DND-41 (cell line): Measurements from ENCODE around the gene PTPRD.

Experiments used
- ATAC-seq: fragments of 200-7000 bp; cut with Tn5 transposase; 3 replicates; pipeline ENCODE4 v1.9.1; 2021; ENCODE audit warnings: low read depth; ENCODE audit not compliant: insufficient read depth
- DNase-seq: peaks from one replicate; pipeline ENCODE4 v3.0.0-alpha.2; 2020
- H2AFZ ChIP-seq: 2 replicates; pipeline ENCODE4 v1.6.0; 2012; ENCODE audit warnings: low read depth, low read length
- H3K27ac ChIP-seq: 2 replicates; pipeline ENCODE4 v1.5.1; 2012; ENCODE audit warnings: low read length, inconsistent platforms
- H3K27me3 ChIP-seq: fragments of 200-600 bp; sonication (generic); 2 replicates; pipeline ENCODE4 v1.6.0; 2012; ENCODE audit warnings: low read length, mild to moderate bottlenecking, inconsistent platforms; ENCODE audit not compliant: insufficient read depth, poor library complexity
- H3K36me3 ChIP-seq: 2 replicates; pipeline ENCODE4 v1.5.1; 2012; ENCODE audit warnings: low read length, inconsistent platforms; ENCODE audit not compliant: insufficient read depth
- H3K4me1 ChIP-seq: 2 replicates; pipeline ENCODE4 v1.5.1; 2012; ENCODE audit warnings: mild to moderate bottlenecking, low read length; ENCODE audit not compliant: insufficient read depth
- H3K4me2 ChIP-seq: 2 replicates; pipeline ENCODE4 v1.6.0; 2012; ENCODE audit warnings: mild to moderate bottlenecking, moderate library complexity, low read length, inconsistent platforms; ENCODE audit not compliant: insufficient read depth
- H3K4me3 ChIP-seq, 2 experiments: fragments of 200-600 bp in 1 of 2; shearing (Covaris generic) in 1 of 2; 2 replicates each; pipeline ENCODE4 v1.5.1; 2012 to 2016; ENCODE audit warnings: inconsistent platforms in 2 of 2, low read length in 2 of 2, mild to moderate bottlenecking in 2 of 2, low read depth in 1 of 2, moderate library complexity in 1 of 2
- H3K79me2 ChIP-seq: 2 replicates; pipeline ENCODE4 v1.6.0; 2012; ENCODE audit warnings: low read length, inconsistent platforms; ENCODE audit not compliant: insufficient read depth
- H3K9ac ChIP-seq: 2 replicates; pipeline ENCODE4 v1.6.0; 2012; ENCODE audit warnings: low read depth, mild to moderate bottlenecking, inconsistent platforms, low read length, moderate library complexity
- H3K9me3 ChIP-seq: 2 replicates; pipeline ENCODE4 v1.5.1; 2012; ENCODE audit warnings: low read length, moderate library complexity, mild to moderate bottlenecking, inconsistent platforms; ENCODE audit not compliant: insufficient read depth, severe bottlenecking
- H4K20me1 ChIP-seq: 2 replicates; pipeline ENCODE4 v1.6.0; 2012; ENCODE audit warnings: low read length; ENCODE audit not compliant: insufficient read depth
- CTCF ChIP-seq: IDR thresholded peaks from 2 replicates; pipeline ENCODE4 v1.5.1; 2012; ENCODE audit warnings: borderline replicate concordance, low read length, moderate library complexity, mild to moderate bottlenecking; ENCODE audit not compliant: poor library complexity, severe bottlenecking; ENCODE audit errors: extremely low read depth
- EZH2 ChIP-seq: IDR thresholded peaks from 3 replicates; pipeline ENCODE4 v1.6.1; 2012; ENCODE audit warnings: borderline replicate concordance, low read depth, mild to moderate bottlenecking, moderate library complexity, low read length, inconsistent platforms; ENCODE audit not compliant: severe bottlenecking

PTPRD gene

GRCh38 chr9:10254338-10254737, 358.5 kb downstream of the PTPRD start:
- no peak for DNase-seq
- Histone ChIP-seq H3K36me3 (no peaks in the 10 kb centered on the region), H4K20me1 (no peaks in the 10 kb centered on the region), H3K4me3 (no peak overlapping the region), H3K9me3 (no peaks in the 10 kb centered on the region), H3K4me2 (no peak overlapping the region), H2AFZ (no peak overlapping the region), H3K4me1 (no peaks in the 10 kb centered on the region), H3K27ac (no peak overlapping the region), H3K27me3 (no peaks in the 10 kb centered on the region), H3K79me2 (no peaks in the 10 kb centered on the region), H3K9ac (no peak overlapping the region)
- ATAC-seq = no peak
- TF ChIP-seq CTCF (no peak), EZH2 (no peak)

- H3K27ac ChIP-seq = no peak overlapping the region
- no peaks in the 10 kb centered on the region for H3K27me3 ChIP-seq
- DNase-seq (no peak), ATAC-seq (no peak)
- no peak overlapping the region for H3K4me3 ChIP-seq
- H3K9me3 ChIP-seq = no peaks in the 10 kb centered on the region
- H3K36me3 ChIP-seq = no peaks in the 10 kb centered on the region
- TF ChIP-seq CTCF (no peak), EZH2 (no peak)
- H2AFZ ChIP-seq = no peak overlapping the region
- H4K20me1 ChIP-seq = no peaks in the 10 kb centered on the region
- no peak overlapping the region for H3K4me2 ChIP-seq
- H3K79me2 ChIP-seq = no peaks in the 10 kb centered on the region
- no peak overlapping the region for H3K9ac ChIP-seq
- no peaks in the 10 kb centered on the region for H3K4me1 ChIP-seq
Observed at GRCh38 chr9:10253341-10253740, 359.5 kb downstream of the PTPRD start.

- Histone ChIP-seq H3K27me3 (no peaks in the 10 kb centered on the region), H4K20me1 (no peaks in the 10 kb centered on the region), H2AFZ (no peak overlapping the region), H3K4me2 (no peak overlapping the region), H3K27ac (no peak overlapping the region), H3K36me3 (no peaks in the 10 kb centered on the region), H3K79me2 (no peaks in the 10 kb centered on the region), H3K4me3 (no peak overlapping the region), H3K4me1 (no peaks in the 10 kb centered on the region), H3K9ac (no peak overlapping the region), H3K9me3 (no peaks in the 10 kb centered on the region)
- no peak for TF ChIP-seq EZH2
- TF ChIP-seq CTCF = no peak
- ATAC-seq = no peak
- DNase-seq = no peak
Observed at GRCh38 chr9:10252174-10252573, 360.6 kb downstream of the PTPRD start.

- H3K9ac ChIP-seq = no peak overlapping the region
- H3K36me3 ChIP-seq = no peaks in the 10 kb centered on the region
- no peak overlapping the region for H2AFZ ChIP-seq
- H3K4me1 ChIP-seq = no peaks in the 10 kb centered on the region
- H3K9me3 ChIP-seq = no peaks in the 10 kb centered on the region
- no peaks in the 10 kb centered on the region for H4K20me1 ChIP-seq
- H3K79me2 ChIP-seq = no peaks in the 10 kb centered on the region
- no peak for TF ChIP-seq CTCF
- TF ChIP-seq EZH2 = no peak
- no peak for DNase-seq
- no peak for ATAC-seq
- no peak overlapping the region for H3K4me3 ChIP-seq
- H3K4me2 ChIP-seq = no peak overlapping the region
- H3K27me3 ChIP-seq = no peaks in the 10 kb centered on the region
- no peak overlapping the region for H3K27ac ChIP-seq
Observed at GRCh38 chr9:10251490-10251889, 361.3 kb downstream of the PTPRD start.
